ENCODE measurements around the gene MICU1.

The MICU1 gene

DNA sequence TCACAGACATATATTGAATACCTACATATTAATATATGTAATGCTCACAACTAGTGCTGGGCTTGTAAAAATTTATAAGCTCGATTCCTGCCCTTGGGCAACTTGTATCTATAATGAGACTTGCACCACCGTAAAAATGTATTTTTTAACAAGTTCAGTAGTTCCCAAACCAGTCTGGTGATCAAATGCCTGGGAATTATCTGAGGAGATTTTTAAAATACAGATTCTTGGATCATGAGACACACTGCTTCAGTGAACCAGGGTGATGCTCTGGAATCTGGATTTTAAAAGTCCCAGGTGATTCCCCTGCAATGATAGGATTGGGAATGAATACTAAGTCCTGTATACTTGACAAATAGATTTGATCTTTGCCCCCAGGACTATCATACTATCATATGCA, 4.3 kb upstream of the MICU1 start:
- no peak for DNase-seq (ENCODE audit: low read depth in 2 of 2)

DNA sequence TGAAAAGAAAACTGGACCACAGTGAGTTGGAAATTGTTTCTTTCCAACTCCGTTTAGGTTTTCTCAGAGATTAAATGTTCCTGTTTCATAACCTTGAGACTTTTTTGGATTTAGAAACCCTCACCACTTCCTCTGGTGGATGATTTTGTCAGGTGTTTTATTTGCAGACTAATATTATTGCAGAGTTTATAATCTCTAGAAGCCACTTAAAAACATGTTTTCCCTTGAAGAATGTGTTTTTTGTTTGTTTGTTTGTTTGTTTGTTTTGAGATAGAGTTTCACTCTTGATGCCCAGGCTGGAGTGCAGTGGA, 520 bp upstream of the MICU1 start:
- no peak for DNase-seq (ENCODE audit: low read depth in 2 of 2)

DNA sequence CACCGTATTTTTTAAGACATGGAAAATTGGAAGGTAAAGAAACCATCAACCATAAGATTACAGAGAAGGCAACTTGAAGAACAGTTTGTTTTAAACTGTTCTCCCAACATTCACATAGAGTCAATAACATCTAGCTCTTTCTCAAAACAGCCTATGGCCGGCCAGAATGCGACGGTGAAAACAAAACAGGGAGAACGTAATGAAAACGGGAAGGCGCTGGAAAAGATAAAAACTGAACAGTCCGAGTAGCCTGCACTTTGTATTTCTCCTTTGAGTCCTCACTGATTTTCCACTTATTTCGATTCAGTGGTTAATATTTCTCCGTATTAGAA, 637 bp downstream of the MICU1 start:
- DNase-seq (ENCODE audit: low read depth in 2 of 2), result no peak

DNA sequence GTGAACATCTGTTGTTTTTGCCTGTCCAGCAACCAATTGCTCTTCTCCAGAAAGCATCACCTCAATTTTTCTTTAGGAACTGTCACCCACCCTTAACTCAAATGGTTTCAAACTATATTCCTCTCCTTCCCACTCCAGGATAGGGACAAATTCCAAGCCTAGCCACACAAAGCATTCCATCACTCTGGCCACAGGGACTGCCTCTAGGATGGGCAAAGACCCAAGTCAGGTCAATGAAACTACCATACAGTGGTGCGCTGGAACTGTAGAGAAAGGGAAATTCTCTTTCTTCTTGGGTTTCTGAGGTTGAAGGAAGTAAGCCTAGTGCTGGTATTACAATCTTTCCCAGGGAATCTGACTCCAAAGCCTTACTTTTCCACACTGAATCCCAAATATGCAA, 3.6 kb downstream of the MICU1 start:
- no peak for DNase-seq (ENCODE audit: low read depth in 2 of 2)

DNA sequence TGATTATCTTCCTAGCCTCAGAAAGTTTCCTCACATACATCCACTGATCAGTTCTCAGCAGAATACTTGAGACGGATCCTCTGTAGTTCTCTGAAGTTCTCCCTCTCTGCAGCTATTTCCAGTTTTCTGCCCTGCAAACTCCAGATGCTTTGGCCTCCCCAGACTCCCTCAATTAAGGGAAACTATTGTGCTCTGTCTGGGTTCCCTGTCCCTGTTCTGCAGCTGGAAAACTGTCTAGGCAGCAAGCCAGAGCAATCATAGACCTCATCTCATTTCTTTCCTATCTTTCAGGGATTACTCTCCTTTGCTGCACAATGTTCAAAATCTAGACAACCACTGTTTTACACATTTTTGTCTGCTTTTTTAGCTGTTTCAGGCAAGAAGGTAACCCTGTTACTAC, 9.2 kb downstream of the MICU1 start:
- DNase-seq (ENCODE audit: low read depth in 2 of 2), result no peak

DNA sequence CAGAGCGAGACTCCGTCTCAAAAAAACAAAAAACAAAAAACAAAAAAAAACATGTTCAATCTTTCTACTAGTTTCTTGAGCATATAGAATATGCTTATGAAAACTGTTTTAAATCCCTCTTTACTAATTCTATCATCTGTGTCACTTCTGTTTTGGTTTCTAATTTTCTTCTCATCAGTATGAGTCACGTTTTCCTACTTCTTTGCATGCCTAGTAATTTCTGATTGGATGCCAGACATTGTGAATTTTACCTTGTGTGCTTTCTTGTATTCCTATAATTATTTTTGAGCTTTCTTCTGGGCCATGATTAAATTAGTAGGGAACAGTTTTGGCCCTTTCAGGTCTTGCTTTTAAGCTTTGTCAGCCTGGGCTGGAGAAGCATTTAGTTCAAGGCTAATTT, 9.9 kb downstream of the MICU1 start:
- DNase-seq (ENCODE audit: low read depth in 2 of 2), result no peak

DNA sequence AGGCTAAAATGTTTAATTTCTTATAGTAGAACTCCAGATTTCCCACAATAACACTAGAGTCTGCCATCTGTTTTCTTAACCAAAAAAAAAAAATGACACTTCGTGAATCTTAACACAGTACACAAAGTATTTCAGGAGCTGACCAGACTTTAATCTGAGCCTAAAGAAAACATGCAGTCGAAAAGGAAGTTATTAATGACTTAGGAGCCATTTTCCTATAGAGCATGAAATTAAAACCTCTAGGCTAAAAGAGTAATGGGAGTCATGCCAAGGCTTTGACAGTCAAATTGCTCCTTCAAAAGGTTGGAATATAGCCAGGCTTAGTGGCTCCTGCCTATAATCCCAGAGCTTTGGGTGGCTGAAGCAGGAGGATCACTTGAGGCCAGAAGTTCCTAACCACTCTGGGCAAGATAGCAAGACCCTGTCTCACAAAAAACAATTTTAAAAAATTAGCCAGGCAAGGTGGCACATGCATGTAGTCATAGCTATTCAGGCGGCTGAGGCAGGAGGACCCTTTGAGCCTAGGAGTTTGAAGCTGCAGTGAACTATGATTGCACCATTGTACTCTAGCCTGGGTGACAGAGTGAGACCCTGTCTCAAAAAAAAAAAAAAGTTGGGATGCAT, 13.6 kb downstream of the MICU1 start:
- DNase-seq (ENCODE audit: low read depth in 2 of 2), result no peak

DNA sequence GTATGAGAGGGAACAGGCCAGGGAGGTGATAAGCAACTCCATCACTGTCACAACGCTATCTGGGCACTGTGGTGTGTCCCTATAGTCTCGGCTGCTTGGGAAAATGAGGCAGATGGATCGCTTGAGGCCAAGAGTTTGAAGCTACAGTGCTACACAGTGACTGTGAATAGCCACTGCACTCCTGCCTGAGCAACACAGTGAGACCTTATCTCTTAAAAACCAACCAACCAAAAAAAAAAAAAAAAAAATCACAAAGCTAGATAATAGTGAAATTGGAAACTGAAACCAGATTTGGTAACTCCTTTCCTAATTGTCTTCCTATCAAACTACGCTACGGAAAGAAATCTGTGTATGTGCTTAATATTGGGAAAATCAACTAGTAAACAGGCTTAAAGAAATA, 14.1 kb downstream of the MICU1 start:
- DNase-seq (ENCODE audit: low read depth in 2 of 2), result no peak

DNA sequence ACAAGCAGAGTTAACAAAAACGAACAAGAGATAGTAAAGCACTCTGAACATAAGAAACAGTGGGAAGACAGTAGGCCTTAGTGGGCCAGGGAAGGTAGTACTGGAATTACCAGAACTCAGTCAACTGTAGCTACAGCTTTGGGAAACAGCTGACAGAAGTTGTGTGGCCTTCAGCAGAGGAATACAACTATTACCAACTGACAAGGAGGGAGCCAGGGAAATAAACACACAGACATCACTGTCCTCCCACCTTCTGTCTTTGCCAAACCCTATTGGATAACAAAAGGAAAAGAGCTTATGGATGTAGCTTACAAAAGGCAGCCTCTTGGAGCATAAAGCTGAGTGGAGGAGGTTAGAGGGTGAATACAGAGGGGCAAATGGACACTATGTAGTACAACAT, 15.4 kb downstream of the MICU1 start:
- no peak for DNase-seq (ENCODE audit: low read depth in 2 of 2)

DNA sequence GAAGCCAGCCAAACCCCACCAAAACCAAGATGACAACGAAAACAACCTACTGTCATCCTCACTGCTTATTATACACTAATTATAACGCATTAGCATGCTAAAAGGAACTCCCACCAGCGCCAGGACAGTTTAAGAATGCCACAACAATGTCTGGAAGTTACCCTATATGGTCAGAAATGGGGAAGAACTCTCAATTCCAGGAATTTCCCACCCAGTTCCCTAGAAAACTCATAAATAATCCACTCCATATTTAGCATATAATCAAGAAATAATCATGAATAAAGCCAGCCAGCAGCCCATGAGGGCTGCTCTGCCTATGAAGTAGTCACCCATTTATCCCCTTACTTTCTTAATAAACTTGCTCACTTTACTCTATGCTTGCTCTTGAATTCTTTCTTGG, 20.8 kb downstream of the MICU1 start:
- DNase-seq (ENCODE audit: low read depth in 2 of 2), result no peak

DNA sequence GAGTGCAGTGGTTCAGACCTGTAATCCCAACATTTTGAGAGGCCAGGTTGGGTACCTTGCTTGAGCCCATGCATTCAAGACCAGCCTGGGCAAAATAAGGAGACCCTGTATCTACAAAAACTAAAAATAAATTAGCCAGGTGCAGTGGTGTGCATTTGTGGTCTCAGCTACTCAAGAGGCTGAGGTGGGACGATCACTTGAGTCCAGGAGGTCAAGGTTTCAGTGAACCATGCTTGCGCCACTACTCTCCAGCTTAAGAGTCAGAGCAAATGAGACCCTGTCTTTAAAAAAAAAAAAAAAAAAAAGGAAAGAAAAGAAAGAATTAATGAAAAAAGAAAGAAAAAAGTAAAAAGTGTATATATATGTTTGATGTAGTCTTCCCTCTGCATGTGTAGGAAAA, 24.7 kb downstream of the MICU1 start:
- no peak for DNase-seq (ENCODE audit: low read depth in 2 of 2)

DNA sequence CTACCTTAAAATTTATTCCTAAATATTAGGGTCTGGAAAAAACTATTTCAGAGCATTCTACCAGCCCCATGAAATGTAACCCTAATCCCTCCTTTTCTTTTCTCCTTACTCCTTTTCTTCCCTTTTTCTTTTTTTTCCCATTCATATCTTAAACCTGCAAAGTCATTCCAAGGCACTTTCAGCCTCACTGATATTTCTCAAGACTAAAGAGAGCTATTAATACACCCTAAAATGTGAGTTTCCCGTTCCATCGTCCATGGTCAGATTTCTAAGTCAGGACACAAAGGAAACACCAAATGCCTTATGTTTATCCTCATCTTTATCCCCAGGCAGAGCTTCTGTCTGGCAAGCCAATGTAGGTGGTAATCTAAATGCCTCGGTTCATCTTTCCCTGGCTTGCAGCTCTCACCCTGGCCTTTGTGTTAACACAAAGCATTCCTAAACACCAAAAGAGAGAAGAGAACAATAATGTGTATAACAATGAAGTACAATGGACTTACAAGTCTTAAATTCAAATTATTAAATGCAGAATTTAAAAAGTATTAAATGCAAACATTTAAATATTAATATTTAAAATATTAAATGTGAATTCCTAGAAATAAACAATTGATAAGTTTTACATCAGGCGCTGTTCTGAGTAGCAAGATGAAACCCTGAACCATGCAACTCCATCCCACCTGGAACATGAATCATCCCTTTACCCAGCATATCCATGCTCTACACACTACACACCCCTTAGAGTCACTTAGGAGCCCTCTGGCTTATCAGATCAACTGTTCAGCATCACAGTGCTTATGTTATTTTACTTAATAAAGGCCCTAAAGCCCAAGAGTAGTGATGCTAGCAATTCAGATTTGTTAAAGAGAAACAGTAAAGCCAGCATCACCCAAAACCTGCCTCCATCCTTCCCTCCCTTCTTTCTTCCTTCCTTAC, 26.8 kb downstream of the MICU1 start:
- no peak for DNase-seq (ENCODE audit: low read depth in 2 of 2)

DNA sequence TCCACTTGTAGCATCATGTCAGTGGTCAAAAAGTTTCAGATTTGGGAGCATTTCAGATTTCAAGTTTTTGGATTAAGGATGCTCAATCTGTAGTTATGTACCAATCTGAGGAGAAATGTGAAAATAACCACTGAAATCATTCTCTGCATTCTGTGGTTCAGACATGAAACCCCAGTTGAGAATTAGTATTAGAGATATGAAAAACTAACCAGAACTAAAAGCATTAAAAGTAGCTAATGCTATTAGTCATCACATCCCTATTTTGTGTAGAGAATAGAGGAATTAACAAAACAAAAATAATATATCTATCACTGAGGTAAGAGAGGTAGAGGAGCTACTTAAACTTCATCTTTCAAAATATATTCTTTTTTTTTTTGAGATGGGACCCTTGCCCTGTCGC, 28.0 kb downstream of the MICU1 start:
- no peak for DNase-seq (ENCODE audit: low read depth in 2 of 2)

DNA sequence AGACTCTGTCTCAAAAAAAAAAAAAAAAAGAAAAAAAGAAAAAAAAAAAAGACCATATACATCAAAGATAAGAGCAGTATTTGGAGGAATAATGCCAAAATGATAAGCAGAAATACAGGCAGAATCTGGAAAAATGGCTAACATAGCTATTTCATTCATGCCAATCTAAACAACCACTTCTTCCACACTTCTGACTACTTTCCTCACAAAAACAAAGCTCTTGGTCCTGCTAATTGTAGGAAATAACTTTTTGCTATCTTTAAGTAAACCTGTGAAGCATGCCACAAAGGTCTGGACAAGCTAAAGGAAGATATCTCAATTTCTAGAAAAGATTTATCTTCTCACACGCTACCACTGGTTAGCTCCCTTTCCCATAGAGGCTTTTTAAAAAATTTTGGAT, 30.4 kb downstream of the MICU1 start:
- DNase-seq (ENCODE audit: low read depth in 2 of 2), result no peak

DNA sequence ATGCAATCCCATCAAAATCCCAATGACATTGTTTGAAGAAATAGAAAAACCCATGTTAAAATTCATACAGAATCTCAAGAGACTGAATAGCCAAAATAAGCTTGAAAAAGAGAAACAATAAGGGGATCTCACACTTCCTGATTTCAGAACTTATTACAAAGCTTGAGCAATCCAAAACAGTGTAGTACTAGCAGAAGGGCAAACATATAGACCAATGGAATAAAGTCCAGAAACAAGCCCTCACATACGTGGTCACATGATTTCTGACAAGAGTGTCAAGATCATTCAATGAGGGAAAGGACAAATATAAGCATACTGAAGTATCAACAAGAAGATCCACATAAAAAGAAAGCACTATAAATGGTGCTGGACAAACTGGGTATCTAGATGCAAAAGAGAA, 31.9 kb downstream of the MICU1 start:
- no peak for DNase-seq (ENCODE audit: low read depth in 2 of 2)

DNA sequence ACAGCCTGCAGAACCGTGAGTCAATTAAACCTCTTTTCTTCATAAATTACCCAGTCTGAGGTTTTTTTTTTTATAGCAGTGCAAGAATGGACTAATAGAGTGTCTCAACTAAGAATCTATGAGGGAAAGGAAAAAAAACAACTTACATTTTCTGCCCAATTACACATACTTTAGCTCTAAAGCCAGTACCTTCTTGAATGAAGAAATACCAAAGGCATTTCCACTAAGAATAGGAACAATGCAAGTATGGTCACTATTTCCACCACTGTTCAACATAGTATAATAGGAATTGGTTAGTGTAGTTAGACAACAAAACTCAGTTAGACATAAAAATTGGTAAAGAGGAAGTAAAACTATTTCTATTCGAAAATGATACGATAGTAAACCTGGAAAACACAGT, 37.6 kb downstream of the MICU1 start:
- no peak for DNase-seq (ENCODE audit: low read depth in 2 of 2)

DNA sequence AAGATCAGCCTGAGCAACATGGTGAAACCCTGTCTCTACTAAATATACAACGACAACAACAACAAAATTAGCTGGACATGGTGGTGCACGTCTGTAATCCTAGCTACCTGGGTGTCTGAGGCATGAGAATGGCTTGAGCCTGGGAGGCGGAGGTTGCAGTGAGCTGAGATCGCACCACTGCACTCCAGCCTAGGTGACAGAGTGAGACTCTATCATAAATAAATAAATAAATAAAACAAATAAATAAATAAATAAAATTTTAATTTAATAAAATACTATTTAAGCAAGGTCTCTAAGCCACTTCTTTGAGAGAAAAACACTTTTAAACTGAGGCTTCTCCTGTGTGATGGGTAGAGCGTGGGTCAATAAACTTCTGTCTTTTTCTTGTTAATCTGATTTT, 38.3 kb downstream of the MICU1 start:
- no peak for DNase-seq (ENCODE audit: low read depth in 2 of 2)

DNA sequence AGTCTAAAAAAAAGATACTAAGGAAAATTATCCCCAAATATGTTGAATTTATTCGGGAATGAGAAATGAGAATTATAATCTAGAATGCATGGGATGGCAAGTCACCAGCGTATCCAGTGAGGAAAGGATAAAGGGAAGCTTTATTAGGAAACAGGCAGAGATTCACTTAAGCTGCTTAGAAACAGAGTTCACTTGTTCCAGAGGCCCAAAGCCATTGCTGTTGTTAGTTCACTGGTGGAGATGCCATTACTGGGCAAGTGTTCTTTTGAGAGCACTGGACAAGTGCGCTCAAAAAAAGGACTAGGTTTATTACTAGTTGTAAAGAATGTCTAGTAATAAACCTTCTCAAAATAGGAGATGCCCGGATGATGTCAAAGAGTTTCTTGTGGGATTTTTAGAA, 51.2 kb downstream of the MICU1 start:
- no peak for DNase-seq (ENCODE audit: low read depth in 2 of 2)

DNA sequence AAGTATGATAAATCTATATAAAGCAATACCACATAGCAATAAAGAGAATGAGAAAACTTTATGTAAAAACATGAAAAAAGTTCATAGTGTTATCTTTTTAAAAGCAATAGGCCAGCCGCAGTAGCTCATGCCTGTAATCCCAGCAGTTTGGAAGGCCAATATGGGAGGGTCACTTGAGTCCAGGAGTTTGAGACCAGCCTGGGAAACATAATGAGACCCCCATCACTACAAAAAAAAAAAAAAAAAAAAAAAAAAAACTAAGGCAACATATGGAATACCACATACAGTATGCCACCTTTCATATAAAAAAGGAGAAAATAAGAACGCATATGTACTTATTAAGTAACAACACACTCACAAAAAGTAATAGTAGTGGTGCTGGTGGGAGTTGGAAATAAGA, 52.8 kb downstream of the MICU1 start:
- DNase-seq (ENCODE audit: low read depth in 2 of 2), result no peak

DNA sequence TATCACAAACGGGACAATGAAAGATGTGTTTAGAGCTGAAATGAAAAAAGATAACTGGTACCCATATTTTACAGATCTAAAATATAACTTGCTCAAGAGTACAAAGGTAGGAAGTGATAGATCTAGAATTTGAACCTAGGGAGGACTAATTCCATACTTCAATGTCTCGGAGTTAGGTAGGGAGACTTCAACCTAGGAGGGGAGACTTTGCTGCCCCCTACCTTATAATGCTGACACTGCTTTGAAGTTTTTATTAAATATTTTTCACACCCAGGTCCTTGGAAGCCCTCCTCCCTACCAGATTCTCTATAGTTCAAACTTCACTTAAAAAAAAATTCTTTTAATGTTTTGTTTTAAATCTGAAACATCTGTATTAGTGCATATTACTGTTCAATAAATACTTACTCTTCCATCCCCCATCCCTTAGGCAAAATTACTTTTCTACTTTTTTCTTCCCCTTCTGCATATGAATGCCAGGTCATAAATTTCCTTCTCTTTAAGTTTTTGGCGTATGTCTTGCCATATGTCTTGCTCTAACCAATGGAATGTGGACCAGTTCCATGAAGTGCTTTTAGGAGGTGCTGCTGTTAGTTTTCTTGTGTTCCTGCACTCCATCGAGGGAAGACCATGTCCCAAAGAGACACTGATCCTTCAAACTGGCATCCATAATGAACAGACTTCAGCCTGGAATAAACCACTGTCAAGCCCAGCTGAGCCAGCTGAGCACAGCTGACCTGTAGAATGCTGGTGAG, 57.8 kb downstream of the MICU1 start:
- DNase-seq (ENCODE audit: low read depth in 2 of 2), result no peak

DNA sequence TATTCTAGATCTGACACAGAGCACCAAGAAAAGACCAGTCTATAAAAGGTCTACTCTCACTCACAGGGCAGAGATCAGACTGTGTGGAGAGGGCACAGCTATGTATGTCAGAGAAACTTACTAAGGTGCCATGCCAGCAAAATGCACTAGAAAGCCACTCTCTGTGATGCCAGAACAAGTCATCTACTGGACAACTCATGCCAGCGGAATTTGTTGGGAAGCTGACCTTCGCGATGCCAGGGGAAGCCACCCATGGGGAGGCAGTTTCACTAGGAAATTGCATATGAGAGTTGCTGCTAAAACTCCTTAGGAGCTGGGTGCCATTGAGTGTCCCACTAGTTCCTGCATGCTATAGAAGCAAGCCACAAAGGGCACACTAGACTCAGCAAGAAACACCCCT, 58.5 kb downstream of the MICU1 start:
- no peak for DNase-seq (ENCODE audit: low read depth in 2 of 2)

DNA sequence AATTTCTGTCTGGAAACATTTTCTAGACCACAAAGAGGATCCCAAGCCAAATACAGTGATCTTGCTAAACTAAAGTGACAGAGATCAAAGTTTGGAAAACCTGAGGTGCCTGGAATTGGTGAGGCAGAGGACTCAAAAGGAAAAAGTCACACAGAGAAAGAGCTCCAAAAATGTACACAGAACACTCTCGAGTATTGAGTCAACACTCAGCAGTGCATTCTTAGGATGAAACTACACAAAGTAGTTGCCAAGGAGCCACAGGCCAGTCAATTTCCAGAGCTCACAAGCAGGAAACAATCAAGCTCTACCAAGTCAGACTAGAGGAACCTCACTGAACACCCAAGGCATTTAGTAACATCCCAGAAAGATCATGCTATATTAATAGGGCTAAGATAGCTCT, 61.3 kb downstream of the MICU1 start:
- DNase-seq (ENCODE audit: low read depth in 2 of 2), result peak in 1 of 2 donors; percentile 16

DNA sequence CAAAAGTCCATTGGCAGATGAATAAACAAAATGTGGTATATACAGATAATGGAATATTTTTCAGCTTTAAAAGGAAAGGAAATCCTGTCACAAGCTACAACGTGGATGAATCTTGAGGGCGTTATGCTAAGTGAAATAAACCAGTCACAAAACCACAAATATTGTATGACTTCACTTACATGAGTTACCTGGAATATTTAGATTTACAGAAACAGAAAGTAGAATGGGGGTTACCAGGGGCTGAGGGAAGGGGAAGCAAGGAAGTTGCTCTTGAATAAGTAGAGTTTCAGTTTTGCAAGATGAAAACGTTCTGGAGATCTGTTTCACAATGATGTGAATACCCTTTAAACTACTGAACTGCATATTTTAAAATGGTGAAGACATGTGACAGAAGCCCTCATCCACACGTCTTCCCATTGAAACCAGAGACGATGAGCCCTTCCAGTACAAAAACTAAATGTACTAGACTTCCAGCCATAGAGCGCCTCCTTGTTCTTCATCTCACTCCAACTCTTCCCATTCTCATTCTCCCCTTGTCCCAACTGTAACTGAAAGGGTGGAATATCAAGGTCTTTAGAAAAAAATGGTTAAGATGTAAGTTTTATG, 62.4 kb downstream of the MICU1 start:
- DNase-seq (ENCODE audit: low read depth in 2 of 2), result peak in 1 of 2 donors; percentile 13

All from stimulated activated CD4-positive, alpha-beta T cell treated with anti-CD3 and anti-CD28 coated beads, Interleukin-4, amount 100 ng/mL, for 48 hours (primary cell).